Measurements from ENCODE around the gene ROBO1.

GRCh38 chr3:79364784-79365183 lies 403.0 kb downstream of the ROBO1 start:
- TF ChIP-seq POLR2AphosphoS5 (IDR thresholded peaks at IDR 0.05; ENCODE audit: insufficient read depth in 1 of 2, low read depth in 1 of 2): no peak
- TF ChIP-seq CTCF (IDR thresholded peaks at IDR 0.05): no peak

Data from vagina (tissue), 2 donors.